Measurements from ENCODE around the gene NAALADL2.
A peak's percentile ranks its signal among the peaks of the same experiment; 100 is the strongest.

NAALADL2 gene

DNA sequence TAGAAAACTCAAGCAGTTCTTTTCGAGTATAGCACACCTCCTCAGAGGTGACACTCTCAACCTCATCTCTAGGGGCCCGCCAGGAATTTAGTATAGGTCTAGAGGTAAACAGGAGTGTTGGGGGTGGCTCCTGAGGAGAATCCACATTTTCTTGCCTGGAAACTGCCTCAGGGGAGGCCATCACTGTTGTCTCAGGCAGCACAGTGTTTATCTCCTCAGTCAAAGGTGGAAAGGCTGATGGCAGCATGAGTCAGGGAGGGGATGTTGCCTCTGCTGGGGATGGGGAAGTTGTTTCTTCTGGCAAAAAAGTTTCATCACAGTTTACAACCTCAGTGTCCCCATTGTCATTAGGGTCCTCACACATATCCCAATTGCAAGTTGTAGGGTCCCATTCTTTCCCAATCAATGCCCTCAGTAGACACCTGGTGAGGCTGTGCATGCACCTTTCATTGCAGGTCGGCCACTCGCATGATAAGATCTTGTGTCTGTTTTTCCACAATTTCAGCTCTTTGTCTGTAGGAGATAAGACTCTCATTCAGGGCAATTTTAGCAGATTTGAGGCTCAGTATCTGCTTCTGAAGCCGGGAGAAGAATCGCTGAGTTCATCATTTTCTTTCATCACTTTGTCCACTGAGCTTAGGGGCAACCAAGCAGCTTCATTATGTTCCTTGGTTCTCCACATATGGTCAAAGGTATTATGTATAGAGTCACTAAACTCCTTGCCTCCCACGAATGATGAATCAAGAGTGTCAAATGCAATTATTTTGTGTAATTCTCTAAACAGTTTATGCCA is 25.8 kb downstream of the NAALADL2 start:
- DNase-seq (ENCODE audit: low read depth) = no peak

DNA sequence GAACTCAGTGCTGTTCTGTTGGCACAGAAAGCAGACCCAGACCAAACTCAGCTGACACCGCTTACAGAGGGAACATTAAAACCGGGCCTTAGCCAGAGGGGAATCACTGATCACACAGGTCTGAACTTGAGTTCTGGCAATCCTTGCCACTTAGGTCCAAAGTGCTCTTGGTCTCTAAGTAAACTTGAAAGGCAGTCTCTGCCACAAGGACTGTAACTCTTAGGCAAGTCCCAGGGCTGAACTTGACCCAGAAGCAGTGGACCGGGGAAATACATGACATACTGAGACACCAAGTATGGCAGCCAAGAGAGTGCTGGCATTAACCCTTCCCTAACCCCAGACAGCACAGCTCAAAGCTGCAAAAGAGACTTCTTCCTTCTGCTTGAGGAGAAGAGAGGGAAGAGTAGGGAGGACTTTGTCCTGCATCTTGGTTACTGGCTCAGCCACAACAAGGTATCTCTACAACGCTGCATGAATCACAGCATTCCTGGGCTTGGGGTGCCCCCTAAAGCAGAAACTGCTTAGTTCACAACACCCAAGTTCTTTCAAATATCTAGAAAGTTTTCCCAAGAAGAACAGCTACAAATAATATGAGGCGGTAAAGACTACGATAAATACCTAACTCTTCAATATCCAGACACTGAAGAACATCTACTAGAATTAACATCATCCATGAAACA is 32.5 kb downstream of the NAALADL2 start:
- DNase-seq (ENCODE audit: low read depth) = no peak

- no peak for DNase-seq (ENCODE audit: low read depth)
Observed at GRCh38 chr3:174907027-174907426, 47.9 kb downstream of the NAALADL2 start.

DNA sequence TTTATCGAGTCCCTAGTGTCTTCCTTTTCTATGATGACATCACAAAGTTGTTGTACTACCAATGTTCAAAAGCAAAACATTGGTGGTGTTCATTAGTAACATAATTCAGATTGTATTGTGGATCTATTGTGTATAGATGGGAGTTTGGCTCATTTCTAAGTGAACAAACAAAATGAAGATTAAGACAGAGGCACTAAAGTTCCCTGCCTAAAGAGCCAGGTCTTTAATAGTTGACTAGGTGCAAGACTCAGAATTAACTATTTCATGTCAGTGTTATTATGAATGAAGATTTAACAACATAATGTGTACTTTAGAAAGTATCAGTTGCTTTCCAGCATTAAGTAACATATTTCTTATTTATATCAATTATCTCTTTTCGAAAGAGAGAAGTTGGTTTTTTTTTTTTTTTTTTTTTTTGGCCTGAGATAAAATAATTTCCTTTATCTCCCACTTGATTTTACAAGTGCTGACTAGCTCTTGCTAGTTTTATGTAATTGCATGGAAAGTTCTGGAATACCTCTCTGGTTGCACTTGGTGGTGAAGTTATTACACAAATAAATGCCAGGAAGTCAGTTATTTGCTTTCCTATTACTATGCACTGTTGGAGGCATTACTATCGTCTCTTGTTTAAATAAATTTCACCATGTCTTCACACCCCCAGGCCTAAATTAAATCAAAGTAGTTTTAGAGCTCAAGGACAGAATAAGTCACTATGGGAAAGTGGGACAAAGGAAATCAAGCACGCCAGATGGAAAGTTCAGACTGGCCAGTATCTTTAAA is 48.7 kb downstream of the NAALADL2 start:
- DNase-seq (ENCODE audit: low read depth) = no peak

DNA sequence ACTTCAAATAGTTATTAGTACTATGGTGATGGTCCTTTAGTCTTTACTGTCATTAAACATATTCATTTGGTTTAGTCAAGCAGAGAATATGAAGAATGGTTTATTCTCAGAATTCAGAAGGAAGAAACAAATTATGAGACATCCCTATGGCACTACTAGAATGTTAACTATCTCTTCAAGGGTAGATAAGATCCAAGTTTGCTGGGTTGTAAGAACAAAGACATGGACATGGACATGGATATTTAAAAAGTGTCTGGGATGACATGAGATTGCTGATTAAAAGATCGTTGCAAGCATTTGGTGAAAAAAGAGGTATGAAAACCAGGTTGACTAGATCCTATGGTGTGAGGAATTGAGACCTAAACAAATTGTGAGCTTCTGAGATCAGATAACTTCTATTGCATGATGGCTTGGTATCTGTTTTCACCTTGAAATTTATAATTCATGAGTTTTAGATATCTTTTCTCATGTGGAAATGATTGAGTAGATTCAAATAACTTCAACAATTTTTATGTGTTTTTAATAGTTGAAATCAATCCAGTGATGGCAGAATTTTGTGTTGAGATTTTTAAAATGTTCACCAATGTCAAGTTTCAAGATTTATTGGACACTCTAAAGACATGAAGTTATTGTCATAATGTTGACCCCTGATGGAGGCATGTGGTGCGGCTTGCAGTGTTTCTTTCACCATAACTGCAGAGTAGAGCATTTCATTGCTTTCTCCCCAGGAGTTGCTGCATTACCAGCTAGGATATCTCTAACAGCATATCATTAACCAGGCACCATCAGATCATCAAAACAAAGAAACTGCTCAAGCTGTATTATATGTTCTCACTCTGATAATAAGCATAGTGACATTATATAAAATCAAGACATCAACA is 72.6 kb downstream of the NAALADL2 start:
- DNase-seq (ENCODE audit: low read depth) = no peak

DNA sequence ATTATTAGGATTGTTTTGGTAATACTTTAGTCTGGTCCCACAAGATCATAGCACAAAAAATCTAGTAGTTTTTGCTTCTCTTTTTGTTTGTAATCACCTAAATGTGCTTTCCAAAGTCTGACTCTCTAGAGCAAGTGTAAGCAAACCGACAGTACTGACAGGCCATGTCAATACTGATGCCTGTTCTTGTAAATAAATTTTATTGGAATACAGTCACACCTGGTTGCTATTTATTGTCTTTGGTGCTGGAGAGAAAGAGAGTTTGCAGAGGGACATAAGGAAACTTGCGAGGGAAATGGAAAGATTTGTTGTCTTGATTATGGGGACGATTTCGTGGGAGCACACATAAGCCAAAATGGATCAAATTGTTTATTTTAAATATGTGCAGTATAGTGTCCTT is 77.5 kb downstream of the NAALADL2 start:
- DNase-seq (ENCODE audit: low read depth) = no peak

- peak; percentile 61 for DNase-seq (ENCODE audit: low read depth)
Observed at GRCh38 chr3:174937478-174937877, 78.3 kb downstream of the NAALADL2 start.

- no peak for DNase-seq (ENCODE audit: low read depth)
Observed at GRCh38 chr3:174938102-174938501, 79.0 kb downstream of the NAALADL2 start.

GRCh38 chr3:174940151-174940550 is 81.0 kb downstream of the NAALADL2 start:
- DNase-seq (ENCODE audit: low read depth) = no peak

- DNase-seq (ENCODE audit: low read depth) = no peak
Observed at GRCh38 chr3:174945276-174945675, 86.1 kb downstream of the NAALADL2 start.

GRCh38 chr3:174945951-174946350 is 86.8 kb downstream of the NAALADL2 start:
- DNase-seq (ENCODE audit: low read depth) = no peak

DNA sequence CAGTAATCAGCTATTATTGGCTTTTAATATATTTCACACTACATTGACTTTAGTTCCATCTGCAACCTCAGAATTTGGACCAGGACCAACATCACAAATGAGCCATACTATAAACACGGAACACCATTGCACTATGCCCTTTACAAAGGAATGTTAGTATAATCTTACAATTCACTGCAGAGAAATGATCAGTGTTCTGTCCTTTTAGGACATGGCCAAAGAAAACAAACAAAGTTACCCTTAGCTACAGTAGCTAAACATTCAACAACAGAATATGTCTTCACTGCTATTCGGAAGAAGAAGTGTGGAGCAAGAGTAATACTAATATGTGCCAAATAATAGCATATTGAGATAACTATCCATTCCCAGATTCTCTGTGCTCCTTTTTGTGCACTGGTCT is 90.4 kb downstream of the NAALADL2 start:
- peak; percentile 97 for DNase-seq (ENCODE audit: low read depth)

DNA sequence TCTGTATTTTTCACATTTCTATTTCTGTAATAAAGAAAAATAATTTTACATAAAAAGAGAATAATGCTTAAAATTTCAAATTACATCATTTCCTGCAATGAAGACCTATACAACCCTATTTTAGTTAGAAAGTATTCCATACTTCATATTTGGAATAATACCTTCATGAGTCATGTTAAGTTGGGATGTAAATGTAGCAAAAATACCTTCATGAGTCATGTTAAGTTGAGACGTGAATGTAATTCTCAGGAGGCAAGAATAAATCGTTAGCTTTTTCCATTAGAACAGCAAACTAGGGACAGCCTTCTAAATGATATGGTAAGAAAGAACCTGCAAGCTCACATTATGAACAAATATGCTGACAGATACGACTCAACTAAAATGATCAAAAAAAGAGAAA is 91.9 kb downstream of the NAALADL2 start:
- peak; percentile 82 for DNase-seq (ENCODE audit: low read depth)

GRCh38 chr3:174951498-174952005 is 92.4 kb downstream of the NAALADL2 start:
- DNase-seq (ENCODE audit: low read depth) = no peak

DNA sequence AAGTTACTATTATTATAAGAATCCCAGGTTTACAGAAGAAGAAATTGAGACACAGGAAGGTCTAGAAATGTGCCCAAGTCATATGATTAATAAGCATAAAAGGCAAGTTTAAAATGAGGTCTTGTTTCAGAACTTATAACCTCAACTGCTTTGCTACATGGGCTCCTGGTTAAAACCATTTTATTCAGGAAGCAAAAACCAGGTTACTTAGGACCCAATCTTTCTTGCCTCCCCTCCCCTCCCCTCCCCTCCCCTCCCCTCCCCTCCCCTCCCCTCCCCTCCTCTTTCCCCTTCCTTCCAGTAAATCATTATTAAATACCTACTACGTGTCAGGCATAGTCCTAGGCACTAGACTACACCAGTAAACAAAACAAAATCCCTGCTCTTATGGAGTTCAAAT is 93.9 kb downstream of the NAALADL2 start:
- no peak for DNase-seq (ENCODE audit: low read depth)

DNA sequence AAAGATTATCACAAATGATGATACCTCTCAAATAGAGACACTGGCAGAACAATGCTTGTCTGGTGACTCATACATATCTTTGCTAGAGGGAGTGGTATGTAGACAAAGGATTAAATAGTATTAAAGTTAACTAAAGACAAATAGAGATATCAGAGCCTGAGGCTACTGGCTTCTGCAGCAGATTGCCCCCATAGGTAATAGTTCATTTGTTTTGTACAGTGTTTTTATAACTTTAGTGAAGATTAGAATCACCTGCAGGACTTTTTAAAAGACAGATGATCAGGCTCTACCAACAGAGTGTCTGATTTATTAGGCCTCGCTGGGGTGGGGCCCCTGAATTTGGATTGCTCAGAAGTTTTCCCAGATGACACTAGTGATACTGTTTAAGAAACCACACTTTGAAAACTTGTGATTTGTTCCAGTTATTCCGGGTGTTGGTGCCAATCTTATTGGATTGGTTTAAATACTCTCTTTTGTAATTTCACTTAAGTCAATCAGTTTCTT is 96.4 kb downstream of the NAALADL2 start:
- no peak for DNase-seq (ENCODE audit: low read depth)

DNA sequence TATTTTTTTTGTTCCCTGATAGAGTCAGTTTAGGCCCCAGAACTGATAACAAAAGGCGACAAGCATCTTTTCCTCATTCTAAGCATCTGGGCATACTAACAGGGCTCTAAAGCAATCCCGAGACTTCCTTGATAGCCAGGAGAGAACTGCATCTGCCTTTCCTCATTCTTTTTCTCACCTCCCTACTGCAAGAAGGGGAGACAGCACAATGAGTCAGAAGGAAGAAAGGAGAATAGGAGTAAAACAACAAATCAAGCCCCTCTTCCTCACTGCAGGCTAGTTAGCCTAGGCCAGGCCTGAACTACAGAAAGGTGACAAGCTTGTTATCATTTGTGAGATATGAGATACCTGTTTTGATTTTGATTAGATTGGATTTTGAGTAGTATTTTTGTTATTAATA is 97.9 kb downstream of the NAALADL2 start:
- no peak for DNase-seq (ENCODE audit: low read depth)

GRCh38 chr3:174957551-174958001 is 98.4 kb downstream of the NAALADL2 start:
- DNase-seq (ENCODE audit: low read depth) = no peak

DNA sequence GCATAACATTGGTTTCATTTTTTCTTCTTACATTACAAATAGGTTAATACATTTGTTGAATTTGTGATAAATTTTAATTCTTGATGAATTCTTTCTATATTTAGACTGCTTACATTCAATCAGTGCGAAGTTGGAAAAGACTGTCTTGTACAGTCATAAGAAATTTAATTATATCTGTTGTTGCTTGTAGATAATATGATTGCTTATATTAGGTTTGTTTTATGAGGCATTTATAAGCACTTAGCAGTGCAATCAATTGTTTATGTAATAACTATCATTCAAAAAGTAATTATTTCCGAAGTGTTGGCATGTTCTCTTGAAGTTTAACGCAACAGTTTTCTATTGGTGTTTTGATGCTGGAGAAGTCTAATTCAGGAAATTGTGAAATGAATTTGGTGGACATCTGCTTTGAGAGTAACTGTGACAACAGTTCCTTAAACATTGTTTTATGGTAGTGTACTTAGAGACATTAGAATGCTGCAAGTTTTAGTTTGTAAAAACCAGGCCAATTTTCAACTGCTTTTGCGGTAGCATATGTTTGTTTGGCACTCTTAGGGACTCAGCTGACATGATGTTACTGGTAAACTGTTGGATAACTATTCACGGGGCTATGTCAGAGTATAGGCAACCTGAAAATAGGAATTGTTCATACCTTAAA is 99.7 kb downstream of the NAALADL2 start:
- DNase-seq (ENCODE audit: low read depth) = no peak

DNA sequence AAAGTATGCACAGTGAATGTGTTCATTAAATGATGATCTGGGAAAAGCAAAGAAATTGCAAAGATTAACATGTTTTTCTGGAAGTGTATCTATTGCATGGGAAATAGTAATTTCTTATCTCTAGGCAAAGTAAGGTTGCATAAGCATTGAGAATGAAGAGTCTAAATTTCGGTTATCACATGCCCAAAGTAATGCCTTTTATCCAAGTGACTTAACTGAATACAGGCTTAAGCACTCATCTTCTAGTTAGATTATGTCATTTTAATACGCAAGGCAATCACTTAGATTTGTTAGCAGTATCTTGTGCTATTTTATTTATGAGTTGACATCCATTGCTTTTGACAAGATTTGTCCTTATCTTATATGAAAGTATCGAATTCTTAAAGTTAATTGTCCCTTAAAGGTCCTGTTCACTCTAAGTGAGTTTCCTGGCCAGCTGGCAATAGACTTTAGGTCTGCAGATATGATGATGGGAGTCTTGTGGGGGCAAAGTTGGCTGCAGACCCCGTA is 100.5 kb downstream of the NAALADL2 start:
- no peak for DNase-seq (ENCODE audit: low read depth)

DNA sequence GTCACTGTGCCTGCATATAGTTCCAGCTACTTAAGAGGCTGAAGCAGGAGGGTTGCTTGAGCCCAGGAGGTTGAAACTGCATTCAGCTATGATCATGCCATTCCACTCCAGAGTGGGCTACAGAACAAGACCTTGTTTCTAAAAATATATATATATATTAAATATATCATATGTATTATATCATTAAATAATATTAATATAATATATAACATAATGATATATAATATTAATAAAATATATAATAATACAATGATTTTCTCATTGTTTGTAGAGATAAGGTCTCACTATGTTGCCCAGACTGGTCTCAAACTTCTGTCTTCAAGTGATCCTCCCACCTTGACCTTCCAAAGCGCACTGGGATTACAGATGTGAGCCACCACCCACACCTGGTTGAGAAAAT is 101.8 kb downstream of the NAALADL2 start:
- no peak for DNase-seq (ENCODE audit: low read depth)
